HCEC 1CT (cell line): ENCODE data around the gene IGSF8.

ENCODE experiments used
- DNase-seq: peaks from one replicate; pipeline ENCODE4 v3.0.0-alpha.2; 2017

IGSF8 gene

DNA sequence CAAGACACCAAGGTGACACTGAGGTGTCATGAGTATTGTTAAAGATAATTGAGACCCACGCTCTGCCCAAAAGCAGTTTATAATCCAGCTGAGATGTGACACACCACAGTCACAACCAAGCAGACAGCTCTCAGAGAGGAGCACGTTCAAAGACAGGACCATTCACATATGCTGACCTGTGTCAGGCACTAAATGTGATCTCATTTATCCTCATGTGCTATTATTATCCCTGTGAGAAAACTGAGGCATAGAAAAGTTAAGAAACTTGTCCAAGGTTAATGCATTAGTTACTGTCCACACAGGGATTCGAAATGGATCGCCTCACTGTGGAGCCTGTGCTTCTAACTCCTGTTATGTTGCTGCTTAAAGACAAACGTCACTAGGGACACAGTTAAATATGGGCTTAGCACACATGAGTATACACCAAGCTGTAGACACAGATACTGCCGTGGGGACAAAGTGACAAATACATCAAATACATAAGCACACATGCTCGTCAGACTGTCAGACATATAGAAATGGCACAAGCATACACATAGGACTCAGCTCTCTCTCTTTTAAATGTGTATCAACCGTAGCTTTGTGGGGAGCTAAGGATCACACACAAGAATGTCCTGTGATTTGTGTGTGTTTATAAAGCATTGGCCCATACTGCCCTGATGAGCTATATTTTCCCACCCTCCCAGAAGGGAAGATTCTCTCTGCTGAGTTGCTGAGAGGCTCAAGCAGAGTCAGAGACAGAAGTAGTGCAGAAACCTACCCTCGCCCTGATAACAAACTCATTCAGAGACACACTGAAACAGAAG is 3.5 kb upstream of the IGSF8 start:
- no peak for DNase-seq

DNA sequence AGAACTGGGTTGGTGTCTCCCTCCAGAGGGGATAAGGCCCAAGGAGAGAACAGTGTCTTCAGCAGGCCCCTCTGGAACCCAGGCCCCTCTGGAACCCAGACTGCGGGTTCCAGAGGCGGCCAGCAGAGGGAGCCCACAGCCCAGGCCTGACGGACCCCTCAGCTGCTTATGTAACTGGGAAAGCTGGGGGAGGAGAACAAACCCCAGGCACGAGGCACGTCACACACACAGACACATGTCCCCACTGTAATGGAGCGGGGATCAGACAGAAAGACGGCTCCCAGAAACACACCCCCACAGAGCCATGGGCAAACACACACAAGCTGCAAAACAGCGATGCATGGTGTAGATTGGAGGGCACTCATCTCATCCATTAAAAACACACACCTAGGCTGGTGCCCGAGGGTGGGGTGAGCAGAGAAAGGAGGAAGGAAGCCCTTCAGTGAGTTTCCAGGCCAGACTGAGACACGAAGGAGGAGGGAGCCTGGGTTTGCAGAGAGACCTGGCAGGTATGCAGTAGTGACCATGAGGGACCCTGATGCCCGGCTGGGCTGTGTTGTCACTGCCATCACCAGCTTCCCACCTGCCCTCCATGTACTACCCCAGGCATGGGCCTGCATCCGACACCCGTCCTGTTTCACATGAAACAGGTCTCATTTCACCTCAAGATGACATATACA is 2.8 kb upstream of the IGSF8 start:
- DNase-seq = peak; percentile 58

DNA sequence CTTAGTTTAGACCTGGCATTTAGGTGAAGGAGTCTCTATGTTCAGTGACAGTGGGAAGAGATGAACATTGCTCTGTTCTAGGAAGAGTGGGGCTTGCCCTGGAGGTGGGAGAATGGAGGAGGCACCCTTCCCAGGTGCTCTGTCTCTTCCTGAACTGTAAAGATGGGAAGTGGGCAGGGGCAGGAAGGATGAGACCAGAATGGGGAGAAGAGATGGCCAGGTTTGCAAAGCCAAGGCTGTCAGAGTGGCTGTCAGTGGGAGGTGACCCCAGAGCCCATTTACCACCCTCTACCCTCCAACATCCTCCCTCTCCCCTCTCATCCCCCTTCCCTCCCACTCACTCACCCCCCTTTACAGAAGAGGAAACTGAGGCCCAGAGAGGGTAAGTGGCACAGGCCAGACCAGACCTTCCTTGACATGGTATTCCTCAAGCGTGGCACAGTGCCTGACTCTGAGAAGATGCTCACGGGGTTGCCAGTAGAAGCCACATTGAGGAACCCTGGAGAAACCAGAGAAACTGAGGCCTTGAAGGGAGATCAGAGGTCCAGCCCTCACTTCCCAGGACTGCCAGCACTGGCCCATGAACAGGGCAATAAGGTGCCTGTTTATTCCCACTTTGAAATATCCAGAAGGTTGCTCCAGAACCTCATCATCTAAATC is 1.4 kb upstream of the IGSF8 start:
- DNase-seq = no peak

DNA sequence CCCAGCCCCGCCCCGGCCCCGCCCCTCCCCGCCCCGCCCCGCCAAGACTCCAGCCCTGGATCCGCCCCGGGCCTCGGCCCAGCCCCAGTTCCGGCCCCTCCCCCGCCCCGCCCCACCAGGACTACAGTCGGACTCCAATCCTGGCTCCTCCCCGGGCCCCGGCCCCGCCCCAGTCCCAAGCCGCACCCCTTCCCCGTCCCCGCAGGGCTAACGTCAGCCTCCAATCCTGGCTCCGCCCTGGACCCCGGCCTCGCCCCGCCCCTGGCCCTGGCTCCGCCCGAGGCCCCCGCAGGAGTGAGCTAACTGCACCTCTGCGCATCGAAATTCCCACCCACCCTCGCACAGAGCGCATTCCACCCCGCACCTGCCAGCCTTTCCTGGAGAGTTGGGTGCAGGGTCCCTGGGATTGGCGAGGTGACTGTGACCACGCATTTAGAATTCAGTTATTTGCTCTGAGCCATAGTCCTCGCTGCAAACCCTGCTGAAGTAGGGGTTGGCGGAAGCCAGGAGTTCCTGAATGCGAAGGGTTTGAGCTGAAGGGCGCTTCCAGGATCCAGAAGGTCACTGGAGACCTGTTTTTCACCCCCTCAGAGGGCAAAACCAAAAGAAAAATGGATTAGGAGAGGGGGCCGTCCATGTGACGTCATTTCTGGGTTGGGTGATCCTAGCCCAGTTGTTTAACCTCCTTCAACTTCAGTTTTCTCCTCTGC is 588 bp upstream of the IGSF8 start:
- DNase-seq = peak; percentile 91

DNA sequence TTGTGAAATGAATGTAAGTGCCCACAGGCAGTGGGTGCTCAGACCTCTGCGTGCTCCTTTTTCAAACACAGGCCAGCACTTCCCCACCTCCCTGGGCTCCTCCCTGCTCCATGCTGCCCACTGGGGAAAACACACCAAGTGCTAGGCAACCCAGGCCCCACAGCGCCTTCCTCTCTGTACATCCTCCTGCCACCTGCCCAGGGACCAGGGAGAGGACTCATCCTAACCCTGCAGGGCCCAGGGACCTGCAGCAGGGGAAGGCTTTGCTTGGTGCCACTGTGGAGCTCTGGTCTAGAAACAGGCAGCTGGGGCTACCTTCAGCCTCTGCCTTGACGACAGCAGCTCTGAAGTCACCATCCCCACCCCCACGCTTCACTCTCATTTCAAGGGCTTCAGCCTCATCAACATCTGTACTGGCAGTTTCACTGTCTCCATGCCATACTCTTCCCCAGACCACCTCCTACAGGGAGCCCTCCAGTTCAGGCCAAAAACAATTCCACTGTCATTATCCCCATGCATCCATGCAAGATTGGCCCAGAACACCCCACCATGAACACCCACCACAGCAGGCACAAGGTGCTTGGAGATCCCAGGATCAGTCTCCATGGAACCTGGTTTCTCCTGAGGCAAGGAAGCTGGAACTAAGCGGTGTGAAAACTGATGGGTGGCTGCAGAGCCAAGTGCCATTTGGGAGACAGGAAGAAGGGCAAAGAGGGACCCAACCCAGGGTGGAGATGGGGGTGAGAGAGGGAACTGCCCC is 1.1 kb downstream of the IGSF8 start:
- DNase-seq = no peak

DNA sequence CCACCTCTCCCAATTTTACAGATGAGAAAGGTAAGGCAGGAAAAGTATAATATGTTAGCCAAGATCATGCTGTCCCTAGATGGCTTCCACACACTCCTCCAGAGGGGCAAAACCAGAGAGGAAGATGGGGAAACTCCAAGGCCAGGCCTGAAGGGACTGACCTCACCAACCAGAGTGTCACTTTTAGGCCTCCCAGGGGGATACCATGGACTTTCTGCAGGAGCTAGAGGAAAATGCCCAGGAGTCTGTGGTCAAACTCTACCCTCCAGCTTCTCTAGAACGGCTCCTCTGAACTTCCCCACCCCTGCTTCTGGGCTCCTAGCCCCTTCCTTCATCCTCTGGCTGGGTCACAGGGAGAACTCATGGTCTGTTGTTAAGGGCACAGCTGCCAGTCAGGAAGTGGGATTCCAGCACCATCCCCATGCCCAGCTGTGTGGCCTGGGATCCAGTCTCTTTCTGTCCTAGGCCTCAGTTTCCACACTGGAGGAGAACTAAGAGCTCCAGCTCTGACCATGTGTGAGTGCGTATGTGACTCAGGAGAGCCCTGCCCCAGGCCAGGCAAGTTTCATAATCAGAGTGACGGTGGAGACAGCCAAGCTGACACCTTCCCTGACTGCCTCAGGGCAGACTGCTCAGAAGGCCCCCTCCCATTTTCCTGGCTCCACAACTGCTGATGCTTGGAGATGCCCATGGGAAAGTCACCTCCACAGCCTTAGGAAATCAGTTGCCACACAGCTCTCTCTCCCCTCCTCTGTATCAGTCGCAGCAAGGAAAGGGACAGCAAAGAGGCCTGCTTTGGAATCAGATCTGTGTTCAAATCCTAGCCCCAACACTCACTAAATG is 1.9 kb downstream of the IGSF8 start:
- DNase-seq = no peak

DNA sequence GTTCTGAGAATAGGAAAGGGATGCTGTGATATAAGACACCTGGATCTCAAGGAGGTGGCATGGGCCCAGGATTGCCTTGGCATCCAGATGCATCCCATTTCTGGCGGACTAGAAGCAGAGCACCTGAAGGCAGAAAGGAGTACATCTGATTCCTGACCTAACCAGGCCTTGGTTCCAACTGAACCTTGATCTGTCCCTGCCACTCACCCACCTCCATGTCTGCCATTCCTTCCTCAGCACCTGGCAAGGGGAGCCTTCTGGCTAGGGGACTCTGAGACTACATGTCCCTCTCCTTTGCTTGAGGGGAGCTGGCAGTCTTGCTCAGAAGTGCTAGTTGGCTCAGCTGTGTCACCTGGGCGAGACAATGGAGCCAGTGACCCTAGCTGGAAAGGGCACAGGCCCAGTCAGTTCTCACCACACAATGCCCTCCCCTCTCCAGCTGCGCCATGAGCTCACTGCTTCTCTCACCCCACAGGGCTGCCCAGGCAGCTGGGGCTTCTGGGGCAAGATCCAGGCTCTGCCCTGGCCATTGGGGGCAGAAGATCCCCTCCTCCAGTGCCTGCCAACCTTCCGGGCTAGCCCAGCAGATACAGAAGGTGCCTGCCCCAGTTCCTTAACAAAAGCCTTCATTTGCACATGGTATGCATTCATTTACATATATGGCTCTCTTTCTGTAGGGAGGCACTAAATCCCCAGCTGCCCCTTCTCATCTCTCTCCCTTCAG is 2.9 kb downstream of the IGSF8 start:
- DNase-seq = no peak

DNA sequence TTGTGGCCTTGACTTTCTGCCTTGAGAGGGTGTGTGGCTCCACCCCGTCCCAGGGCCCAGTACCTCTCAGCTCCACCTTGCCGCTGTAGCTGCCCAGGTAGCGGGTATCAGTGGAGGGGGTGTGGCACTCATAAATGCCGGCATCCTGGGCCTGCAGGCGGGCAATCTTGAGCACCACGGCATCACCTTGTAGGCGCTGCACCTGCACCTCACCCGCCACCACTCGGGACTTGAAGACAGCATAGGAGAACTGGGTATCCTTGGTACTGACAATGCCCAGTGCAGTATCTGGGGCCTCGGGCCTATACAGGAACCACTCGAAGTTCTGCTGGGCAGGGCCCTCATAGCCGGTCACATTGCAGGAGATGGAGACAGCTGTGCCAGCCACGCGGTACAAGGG is 3.6 kb downstream of the IGSF8 start:
- no peak for DNase-seq

DNA sequence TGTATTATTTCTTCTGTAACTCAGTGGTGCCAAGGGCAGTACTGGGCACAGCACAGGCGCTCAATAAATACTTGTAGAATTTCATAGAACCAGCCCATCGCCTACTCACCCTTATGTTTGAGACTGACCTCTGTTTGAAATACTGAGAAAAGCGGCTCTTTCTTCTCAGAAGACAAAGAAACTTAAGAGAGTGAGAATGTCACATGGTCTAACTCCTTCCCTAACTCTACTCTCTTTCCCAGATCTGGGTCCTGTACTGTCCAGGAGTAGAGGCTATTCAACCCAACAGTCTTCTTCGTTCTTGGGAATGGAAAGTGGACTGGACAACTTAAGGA is 4.2 kb downstream of the IGSF8 start:
- DNase-seq = no peak

DNA sequence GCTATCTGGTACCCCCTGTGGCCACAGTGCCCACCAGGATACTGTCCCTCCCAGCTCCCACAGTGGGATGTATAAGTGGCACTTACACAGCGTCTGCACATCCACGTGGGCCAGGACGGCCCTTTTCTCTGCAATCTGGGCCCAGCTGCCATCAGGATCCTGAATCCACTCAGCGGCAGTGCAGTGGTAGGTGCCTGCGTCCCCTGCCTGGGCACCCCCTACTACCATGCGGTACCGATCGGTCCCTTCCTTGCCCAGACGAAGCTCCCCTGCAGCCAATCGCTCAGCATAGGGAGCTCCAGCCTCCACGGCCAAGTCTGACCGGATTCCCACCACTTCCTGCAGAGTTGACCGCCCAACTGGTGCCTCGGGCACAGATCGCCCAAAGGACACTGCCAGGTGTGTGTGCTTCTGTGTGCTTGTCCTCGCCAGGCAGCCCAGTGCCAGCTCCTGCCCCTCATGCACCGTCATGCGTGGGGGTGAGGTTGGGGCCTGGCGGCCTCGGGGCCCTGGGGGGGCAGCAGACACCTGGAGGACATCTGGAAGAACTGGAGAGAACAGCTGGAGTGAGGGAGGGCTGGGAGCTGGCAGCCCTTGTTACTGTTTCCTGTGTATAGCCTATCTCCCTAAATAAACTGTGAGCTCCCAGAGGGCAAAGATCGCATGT is 4.7 kb downstream of the IGSF8 start:
- no peak for DNase-seq

DNA sequence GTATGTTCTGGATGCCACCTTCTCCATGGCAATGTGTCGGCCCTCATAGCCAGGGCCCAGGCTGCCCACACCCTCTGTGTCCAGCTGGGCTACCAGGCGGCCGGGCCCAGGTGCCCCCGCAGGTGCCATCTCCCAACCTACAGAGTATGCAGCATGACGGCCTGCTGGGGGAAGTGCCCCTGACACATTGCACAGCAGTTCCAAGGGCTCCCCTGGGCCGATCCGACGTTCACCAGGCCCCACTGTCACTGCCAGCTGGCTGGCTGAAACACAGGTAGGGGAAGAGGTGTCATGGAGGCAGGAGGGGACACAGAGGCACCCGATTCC is 5.4 kb downstream of the IGSF8 start:
- DNase-seq = no peak

DNA sequence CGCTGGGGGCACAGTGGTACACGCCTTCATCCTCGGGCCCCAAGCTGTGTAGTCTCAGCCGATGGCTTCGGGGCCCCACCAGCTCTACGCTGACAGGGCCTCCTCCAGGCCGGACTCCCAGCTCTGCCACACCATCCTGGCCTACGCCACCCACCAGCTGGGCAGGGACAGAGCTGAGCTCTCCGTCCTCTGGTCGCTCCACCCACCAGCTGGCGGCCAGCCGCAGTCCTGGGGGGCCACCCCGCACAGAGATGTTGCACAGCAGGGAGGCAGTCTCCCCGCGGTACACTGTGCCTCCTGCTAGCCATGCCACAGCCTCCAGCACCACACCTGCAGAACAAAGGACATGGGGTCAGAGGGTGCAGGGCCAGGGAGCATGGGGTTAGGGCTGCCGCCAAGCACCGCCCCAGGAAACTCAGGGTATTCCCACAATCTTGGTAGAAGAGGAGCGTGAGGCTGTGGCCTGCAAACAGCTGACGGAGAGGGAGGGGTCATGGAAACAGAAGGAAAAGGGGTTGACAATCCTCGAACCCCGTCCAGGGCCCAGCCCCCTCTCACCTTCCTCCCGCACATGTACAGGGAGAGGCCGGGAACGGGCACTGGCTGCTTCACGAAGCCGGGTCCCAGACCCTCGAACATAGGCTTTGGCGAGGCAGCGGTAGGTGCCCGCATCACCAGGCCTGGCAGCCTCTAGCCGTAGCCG is 5.9 kb downstream of the IGSF8 start:
- DNase-seq = no peak

DNA sequence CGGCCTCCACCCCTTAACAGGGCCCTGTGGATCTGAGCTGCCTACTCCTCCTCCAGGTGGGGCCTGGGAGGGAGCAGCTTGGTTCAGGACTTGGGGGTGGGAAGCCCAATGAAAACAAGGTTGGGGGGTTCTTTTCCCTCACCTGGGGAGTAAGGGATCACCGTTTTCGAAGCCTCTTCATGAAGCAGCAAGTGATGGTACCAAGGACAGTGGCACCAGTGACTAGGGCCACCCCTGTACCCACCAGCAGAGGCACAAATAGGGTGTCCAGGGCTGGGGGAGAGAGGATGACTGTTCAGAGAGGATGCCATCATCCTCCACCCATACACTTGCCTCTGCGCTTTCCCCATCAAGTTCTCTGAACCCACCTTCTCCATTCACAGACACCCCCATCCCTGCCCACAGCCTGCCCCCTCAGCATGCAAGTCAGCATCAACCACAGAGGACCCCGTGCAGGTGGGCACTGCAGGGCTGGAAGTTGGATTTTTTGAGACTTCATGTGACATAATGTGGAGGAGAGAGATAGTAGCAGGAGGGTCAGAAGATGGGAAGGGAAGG is 6.7 kb downstream of the IGSF8 start:
- no peak for DNase-seq

DNA sequence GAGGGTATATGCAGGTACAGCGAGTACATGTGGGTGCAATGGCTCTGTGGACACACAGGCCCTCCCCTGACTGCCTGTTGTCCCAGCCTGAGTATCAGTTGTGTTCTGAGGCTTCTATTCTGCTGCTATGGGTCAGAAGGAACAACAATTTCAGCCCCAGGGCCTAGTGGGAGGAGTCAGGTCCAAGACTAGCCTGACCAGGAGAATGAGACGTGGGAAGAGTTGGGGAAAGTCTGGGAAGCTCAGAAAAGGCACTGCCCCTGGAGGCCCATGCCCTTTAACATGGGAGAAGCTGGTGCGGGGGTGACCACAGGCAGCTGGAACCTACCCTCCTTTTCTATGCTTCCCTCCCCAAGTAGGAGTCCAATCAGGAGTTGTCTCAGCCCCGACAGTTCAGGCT is 7.7 kb downstream of the IGSF8 start:
- DNase-seq = no peak

DNA sequence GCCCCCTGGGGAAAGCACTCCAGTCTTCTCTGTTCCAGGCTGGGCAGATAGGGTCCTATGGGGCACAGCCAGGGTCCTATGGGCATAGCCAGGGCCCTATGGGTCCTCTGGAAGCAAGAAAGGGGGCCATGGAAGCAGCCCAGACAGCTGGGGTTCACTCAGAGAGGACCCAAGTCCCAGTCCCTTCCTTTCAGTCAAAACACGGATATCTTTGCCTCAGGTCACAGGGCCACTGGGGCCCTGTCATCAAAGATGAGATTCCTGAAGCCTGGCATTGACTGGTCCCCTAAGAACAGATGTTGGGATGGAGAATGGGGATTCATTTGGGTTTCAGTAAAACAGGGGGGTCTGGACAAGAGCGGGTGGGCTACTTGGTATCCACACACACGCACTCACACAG is 8.5 kb downstream of the IGSF8 start:
- no peak for DNase-seq

DNA sequence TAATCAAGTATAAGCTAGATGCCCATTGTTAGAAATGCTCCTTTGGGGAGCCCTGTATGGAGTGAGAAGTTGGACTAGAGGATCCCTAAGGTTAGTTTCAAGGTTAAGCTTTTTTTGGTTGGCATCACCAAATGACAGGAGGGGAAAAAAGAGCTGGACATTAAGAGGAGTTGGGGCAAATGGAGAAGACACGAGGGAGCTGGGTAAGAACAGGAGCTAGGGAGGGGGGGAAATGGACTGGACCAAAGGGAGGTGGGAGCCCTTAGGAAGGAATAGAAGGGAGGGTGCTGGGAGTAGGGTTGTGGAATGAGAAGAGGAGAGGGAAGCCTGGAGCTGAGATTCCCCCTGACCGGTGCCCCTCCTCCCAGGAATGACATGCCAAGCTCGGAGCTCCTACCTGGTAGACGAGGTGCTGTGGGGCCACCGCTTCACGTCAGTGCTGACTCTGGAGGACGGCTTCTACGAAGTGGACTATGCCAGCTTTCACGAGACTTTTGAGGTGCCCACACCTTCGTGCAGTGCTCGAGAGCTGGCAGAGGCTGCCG is 11.2 kb downstream of the IGSF8 start:
- no peak for DNase-seq

DNA sequence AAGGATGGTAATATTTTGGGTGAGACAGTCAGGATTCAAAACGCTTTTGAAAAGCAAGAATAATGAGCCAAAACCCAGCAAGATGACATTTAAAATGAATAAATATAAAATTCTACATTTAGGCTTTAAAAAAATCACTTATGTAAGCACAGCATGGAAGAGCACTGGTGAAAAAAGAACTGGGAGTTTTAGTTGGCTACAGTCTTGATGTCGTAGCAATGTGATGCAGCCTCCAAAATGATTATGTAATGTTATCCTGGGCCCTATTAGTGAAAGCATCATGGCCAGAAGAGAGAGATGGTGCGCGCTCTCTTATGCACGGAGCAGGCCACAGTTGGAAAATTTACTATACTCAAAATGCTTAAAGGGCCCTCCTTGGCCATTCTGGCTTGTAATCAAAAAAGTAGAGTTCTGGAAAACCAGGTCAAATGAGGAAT is 11.9 kb downstream of the IGSF8 start:
- DNase-seq = no peak

DNA sequence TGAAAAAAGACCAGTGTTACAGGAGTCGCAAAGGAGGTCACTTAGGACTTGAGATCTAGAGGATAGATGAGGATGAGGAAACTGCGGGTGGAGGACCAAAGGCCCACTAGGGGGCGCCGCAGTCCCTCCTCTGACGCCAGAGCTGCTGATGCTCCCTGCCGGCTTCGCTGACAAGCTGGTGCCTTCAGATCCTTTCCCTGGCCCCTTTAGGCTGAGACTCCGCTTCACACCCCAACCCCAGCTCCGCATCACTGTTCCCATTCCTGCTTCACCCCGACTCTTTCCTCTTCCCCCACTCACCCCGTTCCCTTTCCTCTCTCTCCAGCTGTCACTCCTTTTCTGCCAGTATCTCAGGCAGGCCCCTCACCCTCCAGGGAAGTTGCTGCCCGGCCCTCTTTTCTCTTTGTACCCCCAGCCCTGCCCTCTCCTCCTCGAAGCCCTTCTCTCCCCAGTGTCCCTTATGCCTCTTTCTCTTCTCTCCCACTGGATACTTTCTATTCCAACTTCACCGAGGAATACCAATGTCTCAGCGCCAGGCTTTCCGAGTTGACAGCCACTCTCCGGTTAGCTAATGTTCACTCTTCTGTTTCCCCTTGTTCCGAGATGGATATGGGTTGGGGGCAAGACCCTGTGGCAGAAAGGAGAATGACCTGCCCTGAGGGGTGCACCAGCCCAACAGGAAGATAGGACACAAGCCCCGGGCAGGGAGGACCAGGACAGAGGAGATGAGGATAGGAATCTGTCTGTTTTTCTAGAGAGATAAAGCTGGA is 12.5 kb downstream of the IGSF8 start:
- peak; percentile 47 for DNase-seq
